Effector memory CD8-positive, alpha-beta T cell (primary cell): ENCODE data around the gene GPC6.
"Not testable (repeated sequence)": the region's sequence is repeated elsewhere in the genome, so short reads cannot be mapped to it uniquely, and the experiment has no call there.

Experiments
- ATAC-seq: fragments of 150-1000 bp; cut with Tn5 transposase; replicated peaks from 2 replicates; pipeline ENCODE4 v1.10.0; 2021; ENCODE audit warnings: mild to moderate bottlenecking, moderate library complexity
- DNase-seq, 3 experiments: peaks; one replicate each; pipeline ENCODE4 v3.0.0; 2021
- H3K27ac Mint-ChIP-seq, 2 donors: one replicate each; pipeline ENCODE4 v1.8.0; 2022; ENCODE audit warnings: mild to moderate bottlenecking in 2 of 2, mixed read lengths in 2 of 2, moderate library complexity in 2 of 2
- H3K27me3 Mint-ChIP-seq, 2 donors: one replicate each; pipeline ENCODE4 v1.8.0; 2022; ENCODE audit warnings: mixed read lengths in 2 of 2
- H3K36me3 Mint-ChIP-seq: one replicate; pipeline ENCODE4 v1.8.0; 2022; ENCODE audit warnings: mild to moderate bottlenecking, moderate library complexity, mixed read lengths; ENCODE audit not compliant: insufficient read depth
- H3K4me1 Mint-ChIP-seq, 2 donors: one replicate each; pipeline ENCODE4 v1.8.0; 2022; ENCODE audit warnings: low read depth in 2 of 2, mixed read lengths in 2 of 2
- H3K4me3 Mint-ChIP-seq, 2 donors: one replicate each; pipeline ENCODE4 v1.8.0; 2022; ENCODE audit warnings: mild to moderate bottlenecking in 2 of 2, mixed read lengths in 2 of 2, moderate library complexity in 2 of 2
- H3K9me3 Mint-ChIP-seq, 2 donors: one replicate each; pipeline ENCODE4 v1.8.0; 2022; ENCODE audit warnings: mixed read lengths in 2 of 2

GPC6 gene

DNA sequence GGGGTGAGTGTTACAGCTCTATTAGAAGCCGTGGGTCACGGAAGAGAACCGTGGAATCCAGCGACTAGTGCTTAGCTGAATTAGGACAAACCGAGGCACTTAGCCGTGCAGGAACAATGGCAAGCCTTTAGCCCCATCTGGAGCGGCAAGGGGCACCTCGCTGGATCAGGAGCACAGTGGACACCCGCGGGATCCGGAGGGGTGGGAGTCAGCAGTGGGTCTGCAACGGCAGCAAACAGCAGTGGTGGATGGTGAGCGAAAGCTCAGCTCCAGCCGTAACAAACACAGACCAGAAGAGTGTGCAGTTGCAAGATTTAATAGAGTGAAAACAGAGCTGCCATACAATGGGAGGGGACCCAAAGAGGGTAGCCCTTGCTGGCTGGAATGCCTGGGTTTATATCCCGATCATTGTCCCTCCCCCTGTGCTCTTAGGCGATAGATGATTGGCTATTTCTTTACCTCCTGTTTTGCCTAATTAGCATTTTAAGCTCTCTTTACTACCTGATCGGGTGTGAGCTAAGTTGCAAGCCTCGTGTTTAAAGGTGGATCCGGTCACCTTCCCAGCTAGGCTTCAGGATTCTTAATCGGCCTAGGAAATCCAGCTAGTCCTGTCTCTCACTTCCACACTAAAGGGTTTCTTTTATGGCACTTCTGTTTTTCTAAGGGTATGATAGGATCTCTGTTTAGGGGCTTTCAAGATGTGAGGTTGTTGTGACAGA, 1076.4 kb downstream of the GPC6 start:
- H3K27me3 Mint-ChIP-seq, H3K4me3 Mint-ChIP-seq, H3K4me1 Mint-ChIP-seq, H3K9me3 Mint-ChIP-seq, ATAC-seq, H3K36me3 Mint-ChIP-seq, H3K27ac Mint-ChIP-seq, DNase-seq: not testable (repeated sequence)

GRCh38 chr13:94303644-94304174, 1077.1 kb downstream of the GPC6 start:
- no peaks in the 10 kb centered on the region for H3K9me3 Mint-ChIP-seq
- no peak overlapping the region for H3K27ac Mint-ChIP-seq
- no peaks in the 10 kb centered on the region for H3K36me3 Mint-ChIP-seq
- H3K4me3 Mint-ChIP-seq, result no peak overlapping the region
- no peaks in the 10 kb centered on the region for H3K27me3 Mint-ChIP-seq
- ATAC-seq, result no peak
- peaks cover 0 to 2% of the 10 kb centered on the region in 2 donors for H3K4me1 Mint-ChIP-seq
- no peak for DNase-seq

GRCh38 chr13:94305033-94305432, 1078.4 kb downstream of the GPC6 start:
- Mint-ChIP-seq H3K4me3 (no peak overlapping the region), H3K27ac (no peak overlapping the region), H3K36me3 (no peaks in the 10 kb centered on the region), H3K27me3 (no peaks in the 10 kb centered on the region), H3K4me1 (peaks cover 0 to 2% of the 10 kb centered on the region in 2 donors), H3K9me3 (no peaks in the 10 kb centered on the region)
- DNase-seq (no peak), ATAC-seq (no peak)

DNA sequence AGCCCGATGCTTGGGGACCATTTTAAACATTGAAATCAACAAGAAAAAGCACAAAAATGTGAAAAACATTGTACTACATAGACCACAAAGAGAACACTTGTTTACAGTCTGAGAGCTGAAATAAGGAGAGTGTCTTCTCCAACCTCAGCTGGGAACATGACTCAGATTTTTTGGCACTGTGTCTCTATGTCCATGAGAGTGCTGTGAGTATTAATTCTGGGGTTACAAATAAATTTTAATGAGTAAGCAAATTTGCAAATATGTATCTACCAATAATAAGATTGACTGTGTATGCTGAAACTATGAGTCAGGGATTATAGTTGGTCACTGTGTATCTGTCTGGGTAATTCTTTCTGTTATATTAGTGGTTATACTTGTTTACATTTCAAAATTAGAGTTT, 1078.9 kb downstream of the GPC6 start:
- Mint-ChIP-seq H3K4me3 (no peak overlapping the region), H3K9me3 (no peaks in the 10 kb centered on the region), H3K27ac (no peak overlapping the region), H3K27me3 (no peaks in the 10 kb centered on the region), H3K36me3 (no peaks in the 10 kb centered on the region), H3K4me1 (peaks cover 0 to 2% of the 10 kb centered on the region in 2 donors)
- no peak for DNase-seq
- no peak for ATAC-seq

GRCh38 chr13:94305934-94306333, 1079.3 kb downstream of the GPC6 start:
- no peak overlapping the region for H3K4me3 Mint-ChIP-seq
- H3K27ac Mint-ChIP-seq, result no peak overlapping the region
- DNase-seq (no peak), ATAC-seq (no peak)
- H3K36me3 Mint-ChIP-seq, result no peaks in the 10 kb centered on the region
- no peaks in the 10 kb centered on the region for H3K9me3 Mint-ChIP-seq
- H3K27me3 Mint-ChIP-seq, result no peaks in the 10 kb centered on the region
- peaks cover 0 to 2% of the 10 kb centered on the region in 2 donors for H3K4me1 Mint-ChIP-seq

DNA sequence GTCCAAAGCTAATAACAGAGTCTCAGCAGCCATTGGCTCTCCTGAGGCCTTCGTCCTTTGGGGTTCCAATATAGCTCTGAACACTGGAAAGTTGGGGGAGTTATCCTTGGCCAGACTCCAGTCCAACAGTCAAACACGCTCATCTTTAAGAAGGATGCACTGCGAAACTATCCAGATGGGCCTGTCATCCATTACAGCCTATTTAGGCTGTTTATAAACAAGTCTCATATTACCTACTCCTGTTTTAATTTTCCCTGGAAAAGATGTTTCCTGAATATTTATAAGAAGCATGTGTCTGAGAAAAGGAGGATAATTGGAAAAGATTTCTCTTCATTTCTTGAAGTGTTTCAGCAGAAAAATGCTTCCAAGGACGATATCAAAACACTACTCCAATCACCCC, 1082.2 kb downstream of the GPC6 start:
- DNase-seq, result no peak
- no peaks in the 10 kb centered on the region for H3K9me3 Mint-ChIP-seq
- no peaks in the 10 kb centered on the region for H3K27me3 Mint-ChIP-seq
- H3K4me3 Mint-ChIP-seq, result no peak overlapping the region
- no peak overlapping the region for H3K27ac Mint-ChIP-seq
- ATAC-seq, result no peak
- peaks cover 9 to 20% of the 10 kb centered on the region in 2 donors for H3K4me1 Mint-ChIP-seq
- H3K36me3 Mint-ChIP-seq, result no peaks in the 10 kb centered on the region

GRCh38 chr13:94309576-94309975, 1083.0 kb downstream of the GPC6 start:
- DNase-seq (no peak), ATAC-seq (no peak)
- Mint-ChIP-seq H3K36me3 (no peaks in the 10 kb centered on the region), H3K27me3 (no peaks in the 10 kb centered on the region), H3K4me3 (no peak overlapping the region), H3K9me3 (no peaks in the 10 kb centered on the region), H3K27ac (no peak overlapping the region), H3K4me1 (peaks cover 7 to 20% of the 10 kb centered on the region in 2 donors)

GRCh38 chr13:94309997-94310855, 1083.6 kb downstream of the GPC6 start:
- DNase-seq (no peak), ATAC-seq (no peak)
- H3K4me1 Mint-ChIP-seq, result peaks cover 7 to 20% of the 10 kb centered on the region in 2 donors
- H3K9me3 Mint-ChIP-seq, result no peaks in the 10 kb centered on the region
- no peak overlapping the region for H3K4me3 Mint-ChIP-seq
- H3K27ac Mint-ChIP-seq, result no peak overlapping the region
- no peaks in the 10 kb centered on the region for H3K27me3 Mint-ChIP-seq
- H3K36me3 Mint-ChIP-seq, result no peaks in the 10 kb centered on the region

GRCh38 chr13:94311893-94312292, 1085.3 kb downstream of the GPC6 start:
- ATAC-seq (no peak), DNase-seq (no peak)
- H3K27ac Mint-ChIP-seq, result peak overlapping the region; percentile 92 to 99
- peaks cover 7 to 20% of the 10 kb centered on the region in 2 donors for H3K4me1 Mint-ChIP-seq
- H3K36me3 Mint-ChIP-seq, result no peaks in the 10 kb centered on the region
- H3K4me3 Mint-ChIP-seq, result peak overlapping the region in 1 of 2 donors; percentile 74
- H3K9me3 Mint-ChIP-seq, result no peaks in the 10 kb centered on the region
- H3K27me3 Mint-ChIP-seq, result no peaks in the 10 kb centered on the region

GRCh38 chr13:94312511-94313216, 1086.1 kb downstream of the GPC6 start:
- H3K27ac Mint-ChIP-seq, result peak overlapping the region; percentile 92 to 99
- peaks cover 7 to 20% of the 10 kb centered on the region in 2 donors for H3K4me1 Mint-ChIP-seq
- DNase-seq (peak in 1 of 3 experiments; percentile 9), ATAC-seq (peak; percentile 77)
- no peaks in the 10 kb centered on the region for H3K9me3 Mint-ChIP-seq
- peak overlapping the region; percentile 52 to 74 for H3K4me3 Mint-ChIP-seq
- H3K27me3 Mint-ChIP-seq, result no peaks in the 10 kb centered on the region
- H3K36me3 Mint-ChIP-seq, result no peaks in the 10 kb centered on the region

- no peaks in the 10 kb centered on the region for H3K9me3 Mint-ChIP-seq
- peak overlapping the region; percentile 92 to 99 for H3K27ac Mint-ChIP-seq
- peak overlapping the region in 1 of 2 donors; percentile 74 for H3K4me3 Mint-ChIP-seq
- ATAC-seq (no peak), DNase-seq (no peak)
- H3K27me3 Mint-ChIP-seq, result no peaks in the 10 kb centered on the region
- H3K36me3 Mint-ChIP-seq, result no peaks in the 10 kb centered on the region
- peaks cover 7 to 20% of the 10 kb centered on the region in 2 donors for H3K4me1 Mint-ChIP-seq
Measured at GRCh38 chr13:94313321-94313910, 1086.8 kb downstream of the GPC6 start.

GRCh38 chr13:94313926-94314325, 1087.3 kb downstream of the GPC6 start:
- H3K27ac Mint-ChIP-seq, result peak overlapping the region in 1 of 2 donors; percentile 99
- peaks cover 7 to 20% of the 10 kb centered on the region in 2 donors for H3K4me1 Mint-ChIP-seq
- H3K36me3 Mint-ChIP-seq, result no peaks in the 10 kb centered on the region
- DNase-seq, result no peak
- no peak overlapping the region for H3K4me3 Mint-ChIP-seq
- no peak for ATAC-seq
- no peaks in the 10 kb centered on the region for H3K27me3 Mint-ChIP-seq
- no peaks in the 10 kb centered on the region for H3K9me3 Mint-ChIP-seq

DNA sequence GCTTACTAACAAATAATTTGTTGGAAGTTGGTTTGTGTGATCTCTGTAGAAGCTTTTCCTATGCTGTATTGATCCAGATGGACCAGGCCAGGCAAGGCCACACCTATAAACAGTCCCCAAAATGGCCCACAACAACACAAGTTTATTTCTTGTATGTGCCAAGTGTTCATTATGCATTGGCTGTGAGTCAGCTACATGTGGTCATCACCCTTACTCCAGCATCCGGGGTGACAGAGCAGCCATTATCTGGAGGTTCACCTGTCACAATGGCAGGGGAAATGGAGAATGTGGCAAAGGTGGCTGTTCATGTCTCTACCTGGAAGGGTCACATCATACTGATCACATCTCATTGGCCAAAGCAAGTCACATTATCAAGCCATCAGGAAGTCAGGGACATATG, 1088.6 kb downstream of the GPC6 start:
- Mint-ChIP-seq H3K27ac (no peak overlapping the region), H3K4me3 (no peak overlapping the region), H3K4me1 (peaks cover 7 to 20% of the 10 kb centered on the region in 2 donors), H3K36me3 (no peaks in the 10 kb centered on the region), H3K27me3 (no peaks in the 10 kb centered on the region), H3K9me3 (no peaks in the 10 kb centered on the region)
- DNase-seq, result no peak
- ATAC-seq, result no peak
